ENCODE results near the gene COCH.

COCH gene

DNA sequence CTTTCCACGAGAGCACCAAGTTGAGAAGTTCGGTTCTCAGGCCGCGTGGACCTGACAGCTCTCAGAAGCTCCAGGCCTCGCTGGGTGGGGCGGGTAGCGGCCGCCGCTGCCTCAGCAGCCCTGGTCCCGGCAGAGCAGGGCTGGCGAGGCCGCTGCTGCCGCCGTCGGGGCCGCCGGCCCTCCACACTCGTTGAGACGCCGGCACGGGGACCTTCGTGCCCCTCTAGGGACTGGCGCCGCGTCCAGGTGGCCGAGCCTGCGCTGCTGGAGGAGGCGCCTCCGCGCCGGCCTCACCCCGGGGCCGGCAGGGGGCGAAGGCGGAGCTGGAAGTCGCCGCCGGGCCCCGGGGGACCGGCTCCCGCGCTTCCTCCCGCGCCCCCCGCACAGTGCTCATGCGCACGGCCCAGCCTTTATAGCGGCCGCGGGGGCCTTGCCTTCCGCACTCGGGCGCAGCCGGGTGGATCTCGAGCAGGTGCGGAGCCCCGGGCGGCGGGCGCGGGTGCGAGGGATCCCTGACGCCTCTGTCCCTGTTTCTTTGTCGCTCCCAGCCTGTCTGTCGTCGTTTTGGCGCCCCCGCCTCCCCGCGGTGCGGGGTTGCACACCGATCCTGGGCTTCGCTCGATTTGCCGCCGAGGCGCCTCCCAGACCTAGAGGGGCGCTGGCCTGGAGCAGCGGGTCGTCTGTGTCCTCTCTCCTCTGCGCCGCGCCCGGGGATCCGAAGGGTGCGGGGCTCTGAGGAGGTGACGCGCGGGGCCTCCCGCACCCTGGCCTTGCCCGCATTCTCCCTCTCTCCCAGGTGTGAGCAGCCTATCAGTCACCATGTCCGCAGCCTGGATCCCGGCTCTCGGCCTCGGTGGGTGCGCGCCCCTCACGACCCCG lies at the start of gene COCH:
Gene COCH, plus strand, starts transcription at position 440 of the 879 bp plus-strand sequence. Its CDS starts 380 bp downstream, at position 820.
- DNase-seq: peak; percentile 28

DNA sequence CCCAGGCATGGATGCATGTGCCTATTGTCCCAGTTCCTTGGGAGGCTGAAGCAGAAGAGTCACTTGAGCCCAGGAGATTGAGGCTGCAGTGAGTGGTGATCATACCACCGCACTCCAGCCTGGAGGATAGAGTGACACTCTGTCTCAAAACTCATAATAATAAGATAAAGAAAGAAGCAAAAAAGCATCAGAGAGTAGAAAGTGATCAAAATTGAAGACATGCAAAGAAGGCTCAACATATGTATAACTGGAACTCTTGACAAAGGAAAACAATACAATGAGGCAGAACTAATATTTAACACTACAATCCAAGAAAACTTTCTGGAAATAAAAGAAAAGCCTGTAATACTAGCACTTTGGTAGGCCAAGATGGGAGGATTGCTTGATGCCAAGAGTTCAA lies 48.3 kb upstream of the COCH start:
- DNase-seq: no peak

DNA sequence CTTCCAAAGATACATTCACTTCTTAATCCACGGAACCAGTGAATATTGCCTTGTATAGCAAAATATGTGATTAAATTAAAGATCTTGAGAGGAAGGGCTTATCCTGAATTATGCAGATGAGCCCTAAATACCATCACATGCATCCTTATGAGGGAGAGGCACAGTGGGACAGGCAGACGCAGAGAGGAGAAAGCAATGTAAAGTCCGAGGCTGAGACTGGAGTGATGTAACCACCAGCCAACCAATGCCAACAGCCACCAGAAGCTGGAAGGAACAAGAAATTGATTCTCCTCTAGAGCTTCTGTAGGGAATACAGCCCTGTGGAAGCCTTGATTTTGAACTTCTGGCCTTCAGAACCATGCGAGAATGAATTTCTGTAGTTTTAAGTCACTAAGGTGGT lies 44.5 kb upstream of the COCH start:
- no peak for DNase-seq

DNA sequence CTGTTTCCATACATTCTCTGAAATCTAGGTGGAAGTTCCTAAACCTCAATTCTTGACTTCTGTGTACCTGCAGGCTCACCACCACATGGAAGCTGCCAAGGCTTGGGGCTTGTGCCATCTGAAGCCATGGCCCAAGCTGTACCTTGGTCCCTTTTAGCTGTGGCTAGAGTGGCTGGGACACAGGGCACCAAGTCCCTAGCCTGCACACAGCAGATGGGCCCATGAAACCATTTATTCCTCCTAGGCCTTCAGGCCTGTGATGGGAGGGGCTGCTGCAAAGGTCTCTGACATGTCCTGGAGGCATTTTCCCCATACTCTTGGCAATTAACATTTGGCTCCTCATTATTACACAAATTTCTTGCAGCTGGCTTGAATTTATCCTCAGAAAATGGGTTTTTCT lies 40.0 kb upstream of the COCH start:
- no peak for DNase-seq

DNA sequence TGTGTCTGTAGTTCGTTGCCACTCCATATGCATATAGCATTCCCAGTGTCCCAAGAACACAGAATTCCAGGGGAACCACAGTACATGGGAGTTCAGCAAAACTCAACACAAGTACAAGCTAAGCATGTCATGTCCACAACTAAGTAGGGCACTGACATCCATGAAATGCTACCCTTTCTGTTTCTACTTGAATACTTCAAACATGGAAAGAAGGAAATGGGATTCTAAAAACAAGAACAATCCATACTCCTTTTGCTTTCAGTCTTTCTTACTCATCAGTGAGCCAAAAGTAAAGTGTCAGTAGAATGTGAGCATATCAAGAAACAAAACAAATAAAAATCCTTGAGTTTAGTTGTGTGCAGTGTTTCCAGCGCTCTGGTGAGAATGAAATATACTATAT lies 36.0 kb upstream of the COCH start:
- no peak for DNase-seq

DNA sequence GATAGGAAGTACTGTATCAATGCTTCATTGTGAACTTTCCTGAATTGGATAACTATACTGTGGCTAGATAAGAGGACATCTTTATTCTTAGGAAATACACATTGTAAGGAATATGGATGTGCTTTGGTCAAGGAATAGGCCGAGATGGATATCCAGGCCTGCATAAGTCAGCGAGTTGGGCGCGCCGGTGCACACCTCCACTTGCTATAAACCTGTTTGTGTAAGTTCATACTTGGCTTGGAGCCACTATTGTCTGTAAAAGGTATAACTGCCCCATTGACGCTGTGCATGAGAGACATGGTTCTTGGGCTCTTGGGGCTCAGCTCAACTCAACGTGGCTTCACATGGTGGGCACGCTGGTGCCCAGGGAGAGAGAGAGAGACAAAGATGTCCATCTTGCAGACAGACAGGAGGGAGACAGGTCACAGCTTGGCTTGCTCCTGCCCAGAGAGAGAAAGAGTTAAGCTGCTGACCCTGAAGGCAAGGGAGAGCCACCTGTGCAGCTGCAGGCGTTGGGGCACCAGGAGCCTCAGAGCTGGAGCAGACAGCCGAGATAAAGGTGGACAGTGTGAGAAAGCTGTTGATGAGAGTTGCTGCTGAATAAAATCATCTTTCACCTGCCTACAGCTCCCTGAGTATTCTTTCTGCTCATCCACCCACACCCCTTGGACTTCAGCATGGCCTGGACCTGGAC lies 34.1 kb upstream of the COCH start:
- no peak for DNase-seq

DNA sequence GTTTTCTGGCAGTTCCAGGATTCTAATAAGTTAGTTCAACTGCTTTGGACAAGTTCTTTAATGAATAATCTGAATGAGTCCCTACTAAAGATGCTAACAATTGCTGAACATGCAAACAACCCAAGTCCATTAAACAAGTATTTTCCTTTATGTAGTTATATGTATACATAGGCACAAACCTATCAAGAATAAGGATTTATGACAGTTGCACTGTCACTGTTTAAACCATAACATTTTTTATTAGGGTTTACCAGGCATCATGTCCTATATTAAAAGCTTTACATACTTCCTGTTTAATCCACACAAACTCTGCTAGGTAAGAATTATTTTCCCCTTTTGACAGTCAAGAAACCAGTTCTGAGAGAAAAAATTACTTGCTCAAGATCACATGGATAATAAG lies 31.9 kb upstream of the COCH start:
- no peak for DNase-seq

DNA sequence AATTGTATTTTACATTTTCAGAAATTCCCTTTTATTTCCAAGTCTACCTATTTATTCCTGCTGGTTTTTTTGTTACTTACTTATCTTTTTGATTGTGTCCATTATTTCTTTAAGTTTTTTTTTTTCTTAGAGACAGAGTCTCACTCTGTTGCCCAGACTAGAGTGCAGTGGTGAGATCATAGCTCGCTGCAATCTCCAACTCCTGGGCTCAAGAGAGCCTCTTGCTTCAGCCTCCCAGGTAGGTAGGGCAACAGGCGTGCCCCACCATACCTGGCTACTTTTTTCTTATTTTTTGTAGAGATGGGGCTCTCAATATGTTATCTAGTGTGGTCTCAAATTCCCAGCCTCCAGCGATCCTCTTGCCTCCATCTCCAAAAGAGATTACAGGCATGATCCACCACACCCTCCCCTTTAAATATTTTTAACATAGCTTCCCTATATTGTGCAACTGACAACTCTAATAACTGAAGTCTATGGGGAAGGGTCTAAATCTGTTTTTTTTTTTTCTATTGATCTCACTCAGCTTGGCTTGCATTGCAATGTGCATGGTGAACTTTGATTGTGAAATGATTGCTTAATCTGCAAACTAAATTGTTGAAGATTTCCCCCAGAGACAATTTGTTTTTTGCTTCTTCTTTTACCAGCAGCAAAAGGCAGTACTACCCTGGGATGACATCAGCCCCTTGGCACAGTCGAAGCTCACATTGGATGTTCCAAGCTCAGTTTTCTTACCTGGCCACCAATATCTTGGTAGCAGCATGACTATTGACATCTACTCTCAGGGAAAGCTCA lies 25.7 kb upstream of the COCH start:
- DNase-seq: no peak

DNA sequence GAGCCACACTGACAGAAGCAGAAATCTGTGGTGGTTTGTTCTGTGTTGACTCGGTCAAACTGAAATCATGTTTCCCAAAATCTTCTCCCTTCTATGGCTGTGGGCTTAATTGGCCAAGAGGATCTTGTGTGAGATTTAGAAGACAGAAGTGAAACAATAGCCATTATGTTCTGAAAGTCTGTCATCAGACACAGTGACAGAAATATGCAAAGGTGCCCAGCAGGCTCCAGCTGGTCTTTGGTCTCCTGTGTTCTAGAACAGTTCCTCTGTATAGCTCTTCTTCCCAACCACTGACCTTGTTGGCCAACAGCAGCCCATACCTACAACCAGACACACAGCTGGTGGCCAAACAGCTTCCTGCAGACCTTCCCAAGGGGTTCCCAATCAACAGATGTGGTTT lies 25.0 kb upstream of the COCH start:
- DNase-seq: no peak

DNA sequence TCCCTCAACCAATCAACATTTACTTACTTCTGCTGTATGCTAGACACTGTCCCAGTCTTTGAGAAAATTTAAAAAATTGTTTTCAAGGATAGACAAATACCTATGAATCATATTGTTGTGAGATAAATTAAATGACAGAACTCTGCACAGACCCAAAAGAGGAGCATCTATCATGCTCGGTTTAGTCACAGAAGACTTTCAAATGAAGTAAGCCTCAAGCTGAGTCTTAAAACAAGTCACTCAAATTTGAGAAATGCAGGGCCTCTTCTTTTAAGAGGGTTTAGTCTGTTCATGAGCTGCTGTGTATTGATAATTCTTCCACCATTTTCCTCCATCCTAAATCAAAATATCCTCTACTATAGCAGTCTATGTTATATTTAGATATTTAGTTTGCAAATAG lies 24.4 kb upstream of the COCH start:
- DNase-seq: no peak

DNA sequence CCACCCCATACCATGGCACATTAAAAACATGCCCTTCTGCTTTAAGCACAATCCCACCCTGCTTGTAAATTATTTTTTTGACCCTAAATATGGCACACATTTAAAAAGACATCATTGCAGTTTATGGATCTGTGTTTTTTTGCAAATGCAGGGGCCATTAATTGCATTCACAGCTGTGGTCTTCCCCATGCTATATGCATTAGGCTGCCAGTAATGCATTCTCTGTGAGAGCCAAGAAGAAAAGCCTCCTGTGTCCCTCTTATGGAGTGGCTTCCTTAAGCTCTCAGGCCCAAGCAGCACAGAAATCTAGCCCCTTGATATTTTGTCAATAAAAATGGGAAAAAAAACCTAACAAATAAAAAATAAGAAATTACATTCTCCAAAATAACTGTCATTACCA lies 20.4 kb upstream of the COCH start:
- no peak for DNase-seq

DNA sequence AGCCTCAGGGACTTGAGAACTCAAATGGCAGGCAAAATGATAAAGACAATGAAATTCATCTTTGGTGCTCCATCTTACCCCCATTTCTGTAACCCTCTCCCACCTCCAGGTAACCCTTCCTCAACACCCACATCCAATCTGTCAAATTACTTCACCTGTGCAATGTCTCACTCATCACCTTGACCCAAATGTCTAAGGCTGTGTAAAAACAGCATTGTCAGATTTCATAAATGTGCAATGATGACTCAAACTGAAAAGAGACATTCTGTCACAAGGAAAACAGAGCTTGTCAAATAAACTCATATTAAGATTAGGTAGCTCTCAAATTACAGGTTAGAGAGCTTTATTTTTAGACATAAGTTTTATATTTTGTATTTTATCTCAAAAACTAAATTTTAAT lies 19.9 kb upstream of the COCH start:
- peak; percentile 60 for DNase-seq

DNA sequence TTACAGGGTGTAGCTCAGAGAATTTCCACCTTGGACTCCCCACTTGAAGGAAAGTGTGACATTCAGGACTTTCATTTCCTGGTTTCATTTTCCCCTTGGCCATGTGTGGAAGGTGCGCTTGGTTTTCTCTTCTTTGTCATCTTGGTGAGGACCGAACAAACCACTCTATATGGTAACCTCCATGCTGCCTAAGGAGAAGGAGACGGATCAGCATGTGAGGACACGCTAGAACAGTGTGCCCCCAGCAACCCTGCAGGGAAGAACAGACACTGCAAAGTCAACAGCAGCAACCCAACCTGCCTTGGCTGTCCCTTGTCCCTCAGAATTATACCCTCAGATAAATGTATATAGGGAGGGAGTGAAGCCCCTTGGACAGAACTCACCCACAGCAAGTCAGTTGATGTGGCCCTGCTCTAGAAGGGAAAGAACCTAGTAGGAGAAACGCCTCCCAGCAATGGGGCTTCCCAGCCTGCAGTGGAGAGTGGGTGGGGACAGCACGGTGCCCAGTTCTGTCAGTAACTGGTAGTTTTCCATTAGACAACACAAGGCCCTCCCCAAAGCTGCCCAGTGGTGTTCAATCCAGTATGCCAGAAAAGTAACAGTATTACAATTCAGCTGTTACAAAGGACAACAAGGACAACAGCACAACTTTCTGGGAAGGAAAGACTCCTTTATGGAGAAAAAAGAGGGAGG lies 18.9 kb upstream of the COCH start:
- DNase-seq: no peak

DNA sequence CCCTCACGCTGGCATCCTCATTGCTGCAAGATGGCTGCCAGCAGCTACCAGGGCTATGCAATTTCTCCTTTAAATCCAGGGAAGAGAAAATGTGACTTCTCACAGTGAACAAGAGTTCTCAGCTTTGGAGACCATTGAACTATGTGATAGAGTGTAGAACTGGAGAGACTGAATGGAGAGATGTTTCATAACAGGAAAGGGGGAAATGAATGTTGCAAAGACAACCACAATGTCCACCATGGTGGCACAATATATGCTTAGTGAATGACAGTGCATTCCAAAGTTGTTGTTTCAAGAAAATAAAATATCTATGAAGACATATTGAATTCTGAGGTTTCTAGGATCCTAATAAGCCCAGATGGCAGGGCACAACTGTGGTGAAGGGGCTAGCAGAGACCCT lies 13.2 kb upstream of the COCH start:
- no peak for DNase-seq

DNA sequence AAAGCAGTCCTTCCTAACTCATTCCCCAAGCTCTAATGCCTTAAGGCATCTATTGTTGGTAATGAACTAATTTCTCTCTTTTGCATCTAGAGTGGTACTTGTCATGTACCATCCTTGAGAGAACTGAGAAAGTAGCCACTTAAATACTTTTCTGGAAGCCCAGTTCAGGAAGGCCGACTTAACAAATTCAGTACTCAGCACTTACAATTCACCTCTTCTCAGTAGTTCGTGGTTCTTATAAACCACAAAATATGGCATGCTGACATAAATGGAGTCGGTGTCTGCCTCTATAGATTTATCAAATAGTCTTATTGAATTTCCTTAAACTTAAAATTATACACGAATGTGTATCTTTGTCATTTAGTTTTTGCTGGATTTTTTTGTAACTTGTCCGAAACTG lies 9.4 kb upstream of the COCH start:
- no peak for DNase-seq

DNA sequence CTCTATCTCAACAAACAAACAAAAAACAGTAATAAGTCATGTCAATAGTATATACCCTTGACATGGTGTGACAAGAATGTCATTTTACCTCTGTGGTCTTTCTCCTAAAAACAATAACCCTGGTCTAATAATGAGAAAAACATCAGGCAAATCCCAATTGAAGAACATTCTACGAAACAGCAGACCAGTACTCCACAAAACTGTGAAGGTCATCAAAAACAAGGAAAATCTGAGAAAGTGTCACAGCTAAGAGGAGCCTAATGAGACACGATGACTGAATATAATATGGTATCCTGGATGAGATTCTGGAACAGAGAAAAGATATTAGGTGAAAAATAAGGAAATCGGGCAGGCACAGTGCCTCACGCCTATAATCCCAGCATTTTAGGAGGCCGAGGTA lies 5.6 kb upstream of the COCH start:
- DNase-seq: no peak

DNA sequence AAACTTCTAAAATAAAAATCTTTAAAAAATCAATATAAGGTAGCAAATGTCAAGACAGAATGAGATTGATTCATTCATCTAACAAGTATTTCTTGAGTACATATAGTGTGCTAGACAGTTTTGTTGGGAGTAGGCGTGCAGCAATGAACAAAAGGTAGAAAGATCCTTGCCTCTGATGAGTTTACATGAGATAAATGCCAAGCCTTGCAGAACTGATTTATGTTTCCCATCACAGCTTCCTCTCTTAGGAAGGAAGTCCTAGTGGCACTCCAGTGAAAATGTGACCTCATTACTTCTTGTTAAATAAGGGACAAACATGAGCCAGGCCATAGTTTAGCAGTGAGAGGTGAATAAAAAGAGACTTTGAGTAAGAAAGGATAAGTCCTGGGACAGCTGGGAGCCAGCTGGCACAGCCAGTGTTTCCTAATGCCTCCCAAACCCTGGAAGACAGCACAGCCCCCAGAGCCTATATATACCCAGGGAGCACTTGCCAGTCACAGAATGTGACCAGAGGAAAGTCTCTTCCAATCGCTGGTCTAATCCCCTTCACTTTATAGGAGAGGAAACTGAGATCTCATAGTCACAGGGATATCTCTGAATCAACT lies 4.7 kb upstream of the COCH start:
- no peak for DNase-seq

DNA sequence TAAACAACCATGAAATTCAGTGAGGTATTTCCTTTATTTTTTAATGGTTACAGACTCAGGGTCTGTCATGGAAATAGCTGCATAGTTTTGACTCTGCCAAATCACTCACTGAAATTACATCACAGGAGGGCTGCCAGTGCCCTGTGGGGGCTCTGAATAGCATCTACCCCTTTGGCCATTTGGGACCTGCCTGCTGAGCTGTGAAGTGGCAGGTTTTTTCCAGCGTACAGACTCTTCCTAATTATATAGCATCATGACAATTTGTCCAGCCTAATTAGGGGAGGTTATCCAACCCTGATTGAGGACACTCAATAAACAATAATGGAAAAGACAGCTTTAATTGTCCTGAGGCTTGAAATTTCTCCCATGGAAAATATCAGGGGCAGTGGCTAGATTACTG lies 1.8 kb upstream of the COCH start:
- DNase-seq: no peak

DNA sequence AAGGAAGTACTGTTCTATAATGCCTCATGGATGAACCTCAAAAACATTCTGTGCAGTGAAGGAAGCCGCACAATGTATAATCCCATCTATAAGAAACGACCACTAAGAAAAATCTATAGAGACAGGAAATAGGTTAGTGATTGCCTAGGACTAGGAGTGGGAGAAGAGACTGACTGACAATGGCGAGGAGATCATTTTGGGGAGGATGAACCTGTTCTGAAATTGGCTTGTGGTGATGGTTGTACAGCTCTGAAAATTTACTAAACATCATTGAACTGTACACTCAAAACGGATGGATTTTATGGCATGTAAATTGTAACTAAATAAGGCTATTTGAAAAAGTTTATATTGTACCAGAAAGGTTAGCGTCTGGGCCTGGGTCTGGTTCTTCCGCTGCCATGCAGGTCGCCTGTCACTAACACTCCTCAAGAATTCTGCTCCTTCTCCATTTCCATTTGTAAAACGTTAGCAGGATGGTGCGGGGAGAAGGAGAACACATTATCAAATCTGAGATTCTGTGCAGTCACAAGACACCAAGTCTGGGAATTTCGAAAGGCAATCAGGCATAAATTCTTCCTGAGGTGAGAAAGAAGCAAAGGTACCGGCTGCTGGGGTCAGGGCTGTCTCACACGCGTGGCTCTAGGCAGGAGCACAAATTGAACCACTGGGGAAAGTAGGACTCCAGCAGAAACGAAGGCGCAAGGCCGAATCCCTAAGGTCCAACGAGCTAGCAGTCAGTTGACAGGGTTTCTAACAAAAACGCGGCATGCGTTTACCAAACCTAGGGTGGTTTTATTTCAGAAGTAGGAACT lies 845 bp upstream of the COCH start:
- no peak for DNase-seq

DNA sequence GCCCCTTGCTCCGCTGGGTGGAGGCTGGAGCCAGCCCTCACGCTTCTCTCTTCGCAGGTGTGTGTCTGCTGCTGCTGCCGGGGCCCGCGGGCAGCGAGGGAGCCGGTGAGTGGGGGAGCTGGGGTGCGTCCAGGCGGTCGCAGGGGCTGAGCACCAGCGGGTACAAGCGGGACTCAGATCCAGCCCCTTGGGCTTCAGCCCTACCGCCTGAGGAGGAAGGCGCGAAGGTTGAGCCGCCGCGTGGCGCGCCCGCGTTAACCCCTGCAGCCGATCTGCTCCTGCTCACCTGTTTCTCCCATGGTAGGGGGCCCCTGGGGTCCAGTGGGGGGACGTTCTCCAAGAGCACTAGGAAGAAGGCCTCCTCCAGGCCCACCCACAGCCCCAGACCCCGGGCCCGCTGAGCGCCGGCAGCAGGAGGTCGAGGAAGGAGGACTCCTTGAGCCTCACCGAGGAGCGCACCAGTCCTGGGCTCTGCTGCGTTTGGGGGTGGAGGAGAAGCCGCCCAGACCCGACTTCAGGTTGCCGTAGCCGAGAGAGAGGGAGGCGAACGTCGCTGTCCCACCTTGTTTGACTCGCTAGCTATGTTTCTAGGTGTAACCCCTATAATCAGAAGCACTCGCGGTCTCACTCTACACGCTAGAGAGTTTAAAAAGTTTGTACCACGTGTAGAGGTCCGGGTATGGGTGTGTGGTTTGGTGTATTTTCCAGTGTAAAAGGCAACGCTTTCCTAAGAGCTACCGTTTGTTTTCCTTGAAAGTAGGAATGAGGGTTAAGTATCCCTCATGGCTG lies 834 bp downstream of the COCH start:
- DNase-seq: no peak

DNA sequence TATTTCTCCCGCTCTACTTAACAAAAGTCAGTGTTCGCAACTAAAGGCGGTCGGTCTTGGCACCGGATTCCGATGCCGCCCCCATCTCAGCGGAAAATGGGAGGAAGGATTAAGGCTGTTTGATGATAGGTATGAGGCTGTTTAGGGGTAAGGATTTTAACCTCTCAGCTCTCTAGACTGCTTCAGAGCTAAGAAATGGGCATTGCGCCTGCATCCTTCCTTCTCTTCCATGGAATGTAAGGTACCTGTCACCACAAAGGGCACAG lies 1.4 kb downstream of the COCH start:
- no peak for DNase-seq

Measured in activated CD4-positive, alpha-beta T cell treated with anti-CD3 and anti-CD28 coated beads, Interleukin-10, Interleukin-2, amounts not matched to agents 100 ng/mL and 50 ng/mL, durations not matched to agents 16 hours and 8 hours (primary cell).